ENCODE data around the gene NPPA.
"Not testable (repeated sequence)": the region's sequence is repeated elsewhere in the genome, so short reads cannot be mapped to it uniquely, and the experiment has no call there.

NPPA gene

DNA sequence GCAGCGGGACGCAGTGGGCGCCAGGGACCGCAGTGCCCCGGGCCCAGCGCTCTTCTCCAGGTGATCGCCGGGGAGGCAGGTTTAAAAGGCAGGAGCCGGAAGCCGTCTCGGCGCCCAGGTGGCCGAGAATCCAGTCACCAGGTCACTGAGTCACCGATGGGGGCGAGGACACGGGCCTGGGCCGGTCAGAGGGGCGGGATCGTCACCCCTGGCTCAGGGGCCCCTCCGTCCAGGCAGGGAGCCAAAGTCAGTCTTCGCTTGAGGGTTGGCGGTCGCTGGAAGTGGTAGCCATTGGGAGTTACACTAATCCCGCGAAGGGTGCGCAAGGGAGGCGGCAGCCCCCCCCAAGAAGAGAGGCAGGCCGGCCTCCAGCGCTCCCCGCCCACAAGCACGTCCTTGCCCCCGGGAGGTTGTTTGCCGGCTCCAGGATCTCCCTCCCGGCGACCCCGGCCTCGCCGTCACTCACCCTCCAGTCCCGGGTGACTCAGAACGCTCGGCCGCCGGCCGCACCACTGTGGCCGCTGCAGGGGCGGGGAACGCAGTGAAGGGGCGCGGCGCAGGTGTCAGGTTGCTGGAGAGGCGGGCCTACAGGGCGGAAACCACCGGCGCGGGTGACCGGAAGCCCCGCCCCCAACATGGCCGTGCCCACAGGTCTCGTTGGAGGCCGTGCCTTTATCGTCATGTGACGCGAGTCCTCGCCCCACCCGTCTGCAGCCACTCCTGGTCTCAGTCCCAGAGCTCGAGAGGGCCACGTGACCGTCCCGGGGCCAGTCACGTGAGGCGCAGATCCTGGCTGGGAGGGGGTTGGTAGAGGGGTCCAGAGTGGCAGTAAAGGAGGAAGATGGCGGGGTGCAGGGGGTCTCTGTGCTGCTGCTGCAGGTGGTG, 41.9 kb downstream of the NPPA start, which contains the start of the genes CLCN6 and MTHFR:
Gene CLCN6, plus strand, starts transcription at position 770 of the 885 bp plus-strand sequence. Its CDS starts 72 bp downstream, at position 842.
Gene MTHFR, minus strand, starts transcription at position 543 of the 885 bp plus-strand sequence. CDS start 2,848 bp downstream, outside the sequence.
- DNase-seq = peak; percentile 100

DNA sequence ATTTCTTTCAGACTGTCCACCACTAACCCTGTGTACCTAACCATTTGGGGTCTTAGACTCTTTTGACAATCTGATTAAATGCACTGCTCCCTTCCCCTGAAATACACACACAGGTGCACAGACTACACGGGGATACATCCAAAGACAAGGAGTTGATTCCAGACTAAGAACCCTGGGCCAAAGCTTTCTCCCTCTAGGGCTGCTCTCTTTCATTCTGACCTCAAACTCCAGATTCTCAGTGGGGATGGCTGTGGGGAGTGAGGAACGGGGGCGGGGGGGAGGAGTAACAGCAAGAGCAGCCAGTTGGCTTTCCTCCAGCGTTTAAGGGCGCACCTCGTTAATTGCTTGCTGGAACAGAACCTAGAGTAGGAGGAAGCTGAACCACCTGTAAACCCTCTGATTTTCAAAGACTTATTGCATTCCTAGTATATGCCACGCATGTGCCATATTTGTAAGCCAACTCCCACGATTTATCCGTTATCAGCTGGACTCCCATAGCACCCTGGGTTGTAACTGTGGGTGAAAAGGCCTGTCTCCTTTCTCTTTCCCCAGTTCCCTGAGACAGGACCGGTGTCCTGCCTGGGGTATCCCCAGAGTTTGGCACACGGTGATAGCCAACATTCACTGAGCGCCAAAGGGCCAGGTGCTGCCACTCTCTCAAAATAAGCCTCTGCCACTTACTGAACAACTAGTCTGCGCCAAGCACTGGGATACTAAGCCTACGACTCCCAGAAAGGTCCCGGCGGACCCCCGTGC, 42.7 kb downstream of the NPPA start:
- peak; percentile 46 for DNase-seq

DNA sequence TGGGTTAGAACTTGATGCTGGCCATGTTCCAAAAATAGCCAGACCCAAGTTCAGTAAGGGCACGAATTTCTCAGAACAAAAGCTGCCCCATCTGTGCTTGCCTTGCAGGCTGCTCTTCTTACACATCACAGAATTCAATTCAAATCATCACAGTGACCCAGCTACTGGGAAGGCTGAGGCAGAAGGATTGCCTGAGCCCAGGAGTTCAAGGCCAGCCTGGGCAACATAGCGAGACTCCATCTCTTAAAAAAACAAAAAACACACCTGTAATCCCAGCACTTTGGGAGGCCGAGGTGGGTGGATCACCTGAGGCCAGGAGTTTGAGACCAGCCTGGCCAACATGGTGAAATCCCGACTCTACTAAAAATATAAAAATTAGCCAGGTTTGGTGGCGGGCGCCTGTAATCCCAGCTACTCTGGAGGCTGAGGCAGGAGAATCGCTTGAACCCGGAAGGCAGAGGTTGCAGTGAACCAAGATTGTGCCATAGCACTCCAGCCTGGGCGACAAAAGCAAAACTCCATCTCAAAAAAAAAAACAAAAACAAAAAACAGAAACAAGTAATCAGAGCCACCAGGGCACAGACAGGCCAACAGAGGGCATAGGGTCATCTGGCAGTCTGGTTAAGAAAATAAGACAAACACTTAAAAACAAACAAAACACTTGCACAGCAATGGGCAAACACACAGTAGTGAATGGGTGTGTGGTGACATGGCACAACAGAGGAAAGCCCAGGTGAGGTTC, 43.5 kb downstream of the NPPA start:
- not testable (repeated sequence) for DNase-seq

DNA sequence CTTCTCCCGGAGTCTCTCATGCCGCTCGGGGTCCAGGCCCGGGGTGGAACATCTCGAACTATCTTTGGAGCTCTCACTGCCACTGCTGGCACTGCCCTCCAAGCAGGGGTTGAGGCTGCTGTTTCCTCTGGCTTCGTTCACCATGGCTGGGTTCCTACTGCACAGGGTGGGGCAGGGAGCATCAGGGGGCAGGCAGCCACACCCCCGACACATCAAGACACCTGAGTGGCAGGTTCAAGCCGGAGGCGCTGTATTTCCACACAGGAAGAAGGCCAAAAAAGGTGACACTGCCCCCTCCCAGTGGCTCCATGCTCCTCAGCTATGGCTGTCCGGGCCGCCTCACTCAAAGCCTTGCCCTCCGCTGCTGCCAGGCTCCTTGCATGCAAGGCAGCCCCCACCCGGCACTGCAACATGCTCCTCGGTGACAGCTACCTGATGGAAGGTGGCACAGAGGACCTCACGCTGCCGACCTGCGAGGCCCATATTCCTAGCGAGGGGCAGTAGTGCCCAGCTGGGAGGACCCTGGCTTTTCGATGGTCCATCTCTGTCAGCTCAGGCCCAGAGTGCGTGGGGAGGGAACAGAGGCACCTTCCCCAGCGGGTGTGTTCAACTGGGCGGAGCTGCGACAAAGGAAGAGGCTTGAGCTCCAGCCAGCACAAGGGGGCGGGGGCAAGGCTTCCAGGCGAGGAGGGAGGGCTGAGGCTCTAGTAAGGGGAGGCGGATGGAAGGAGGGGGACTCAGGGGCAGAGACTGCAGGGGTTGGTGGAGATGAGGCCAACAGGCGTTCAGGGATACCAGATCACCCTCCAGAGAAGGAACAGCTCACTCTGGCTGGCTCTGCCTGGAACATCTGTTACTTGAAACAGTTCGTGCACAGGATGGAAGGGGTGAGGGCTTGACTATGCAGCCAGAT, 44.4 kb downstream of the NPPA start:
- peak; percentile 95 for DNase-seq

DNA sequence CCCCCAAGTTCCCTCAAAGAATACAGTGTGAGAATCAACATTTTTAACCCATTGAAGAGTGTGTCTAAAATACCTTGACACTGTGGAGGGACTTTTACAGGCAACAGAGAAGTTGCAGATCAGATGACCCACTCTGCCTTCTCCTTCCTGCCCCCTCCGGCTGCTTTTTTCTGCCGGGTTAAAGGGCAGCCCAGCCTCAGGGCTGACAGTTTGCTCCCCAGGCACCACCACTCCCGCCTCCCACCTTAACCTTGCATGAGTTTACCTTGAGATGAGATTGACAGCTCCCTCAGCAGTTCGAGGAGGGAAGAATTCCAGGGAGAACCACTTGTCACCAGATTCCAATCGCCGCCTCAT, 45.0 kb downstream of the NPPA start:
- DNase-seq = no peak

DNA sequence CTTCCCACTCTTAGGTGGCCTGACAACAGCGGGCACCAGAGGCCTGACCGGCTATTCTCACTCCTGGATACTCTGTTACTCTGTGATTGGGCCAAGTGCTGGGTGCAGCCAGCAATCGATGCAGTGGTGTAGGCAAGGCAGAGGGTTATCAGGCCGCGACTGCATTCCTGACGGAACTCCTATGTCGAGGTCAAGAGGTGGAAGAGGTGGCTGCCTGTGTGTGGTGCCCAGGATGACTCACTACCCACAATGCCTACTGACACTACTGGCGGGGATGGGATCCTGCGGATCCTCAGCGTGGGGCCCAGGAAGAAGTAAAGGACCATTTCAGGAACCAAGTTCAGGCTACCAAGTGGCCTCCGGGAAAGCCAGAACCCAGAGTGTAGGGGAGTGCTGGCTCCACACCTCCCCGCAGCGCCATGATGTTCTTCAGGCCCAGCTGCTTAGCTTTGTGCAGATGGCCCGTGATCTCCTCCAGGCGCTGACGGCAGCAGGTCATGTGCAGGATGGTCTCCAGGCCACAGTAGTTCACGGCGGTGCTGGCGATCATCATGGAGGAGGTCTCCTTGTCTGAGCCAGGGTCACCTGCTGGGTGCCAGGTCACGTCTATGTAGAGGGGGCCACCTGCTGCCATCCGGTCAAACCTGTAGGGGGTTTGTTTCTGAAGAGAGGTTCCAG, 46.7 kb downstream of the NPPA start:
- DNase-seq = no peak

DNA sequence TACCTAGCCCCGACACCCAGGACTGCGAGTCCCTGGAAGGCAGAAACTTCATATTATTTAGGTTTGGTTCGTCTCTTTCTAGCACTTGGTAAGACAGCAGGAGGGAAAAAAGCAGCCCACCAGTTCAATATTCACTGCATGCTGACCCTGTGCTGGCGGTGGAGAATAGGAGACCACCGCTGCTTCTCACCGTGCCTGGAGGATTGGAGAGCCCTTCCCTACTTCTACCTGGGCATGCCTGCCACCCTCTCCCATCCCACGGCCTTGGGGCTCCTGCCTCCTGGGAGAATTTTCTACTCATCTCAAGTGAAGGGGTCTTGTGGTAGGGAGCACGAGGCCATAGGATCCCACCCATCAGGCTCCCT, 47.2 kb downstream of the NPPA start:
- DNase-seq = no peak

DNA sequence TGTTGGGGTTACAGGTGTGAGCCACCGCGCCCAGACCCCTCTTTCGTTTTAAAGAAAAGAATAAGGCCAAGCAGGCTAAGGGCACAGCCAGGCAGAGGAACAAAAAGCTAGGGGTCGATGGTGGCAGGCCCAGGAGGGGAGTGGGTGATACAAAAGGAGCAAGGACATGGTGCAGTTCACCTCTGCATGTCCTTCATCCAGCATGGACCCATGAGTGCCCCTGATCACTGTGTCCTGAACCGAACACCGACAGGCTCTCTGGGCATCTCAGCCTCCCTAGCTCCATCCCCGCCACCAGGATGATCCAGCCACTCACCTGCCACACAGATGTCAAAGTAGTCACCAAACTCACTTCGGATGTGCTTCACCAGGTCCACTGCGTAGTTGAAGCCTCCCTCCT, 47.7 kb downstream of the NPPA start:
- no peak for DNase-seq

DNA sequence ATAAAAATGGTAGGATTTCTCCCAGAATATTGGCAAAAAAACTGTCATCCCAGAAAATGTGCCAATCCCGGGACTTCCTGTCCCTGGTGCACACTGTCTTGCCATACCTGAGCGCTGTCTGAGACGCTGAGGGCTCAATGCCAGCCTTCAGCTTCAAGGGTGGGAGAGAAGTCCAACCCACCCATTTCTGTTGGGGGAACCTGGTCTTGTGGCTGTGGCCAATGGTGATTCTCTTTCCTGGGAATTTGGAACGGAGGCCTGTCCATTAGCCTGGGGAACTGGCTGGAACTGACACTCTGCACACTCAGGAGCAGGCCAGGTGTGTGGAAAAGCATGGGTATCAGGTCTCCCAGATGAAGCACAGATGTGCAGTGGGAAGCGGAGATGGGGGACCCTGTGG, 48.5 kb downstream of the NPPA start:
- no peak for DNase-seq

DNA sequence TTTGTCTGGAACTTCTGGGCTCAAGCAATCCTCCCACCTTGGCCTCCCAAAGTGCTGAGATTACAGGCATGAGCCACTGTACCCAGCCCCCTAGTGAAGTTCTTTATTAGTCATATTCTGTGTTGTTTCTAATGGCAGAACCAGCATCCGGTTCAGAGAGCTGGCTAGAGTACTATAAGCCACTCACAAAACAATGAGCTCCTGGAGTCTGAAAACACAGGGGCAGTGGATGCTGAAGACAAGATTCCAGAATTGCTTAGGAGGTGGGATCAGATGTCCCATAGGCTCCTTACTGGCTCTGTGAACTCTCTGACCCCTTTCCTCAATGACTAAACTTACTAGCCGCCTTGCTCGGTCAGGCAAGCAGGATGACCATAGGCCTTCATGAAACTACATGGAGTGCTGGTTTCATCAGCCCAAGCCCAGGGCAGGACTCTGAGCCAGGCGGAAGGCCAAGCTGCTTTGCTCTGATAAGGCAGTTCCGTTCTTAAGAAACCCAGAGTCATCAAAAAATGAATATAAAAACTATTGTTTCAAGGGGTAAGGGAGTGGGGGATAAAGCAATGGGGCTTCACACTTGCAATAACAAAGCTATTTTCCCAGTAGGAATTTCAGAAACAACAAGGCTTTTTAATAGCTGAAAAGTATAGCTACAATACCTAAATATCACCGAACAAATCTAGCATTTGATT, 49.9 kb downstream of the NPPA start:
- DNase-seq = no peak

DNA sequence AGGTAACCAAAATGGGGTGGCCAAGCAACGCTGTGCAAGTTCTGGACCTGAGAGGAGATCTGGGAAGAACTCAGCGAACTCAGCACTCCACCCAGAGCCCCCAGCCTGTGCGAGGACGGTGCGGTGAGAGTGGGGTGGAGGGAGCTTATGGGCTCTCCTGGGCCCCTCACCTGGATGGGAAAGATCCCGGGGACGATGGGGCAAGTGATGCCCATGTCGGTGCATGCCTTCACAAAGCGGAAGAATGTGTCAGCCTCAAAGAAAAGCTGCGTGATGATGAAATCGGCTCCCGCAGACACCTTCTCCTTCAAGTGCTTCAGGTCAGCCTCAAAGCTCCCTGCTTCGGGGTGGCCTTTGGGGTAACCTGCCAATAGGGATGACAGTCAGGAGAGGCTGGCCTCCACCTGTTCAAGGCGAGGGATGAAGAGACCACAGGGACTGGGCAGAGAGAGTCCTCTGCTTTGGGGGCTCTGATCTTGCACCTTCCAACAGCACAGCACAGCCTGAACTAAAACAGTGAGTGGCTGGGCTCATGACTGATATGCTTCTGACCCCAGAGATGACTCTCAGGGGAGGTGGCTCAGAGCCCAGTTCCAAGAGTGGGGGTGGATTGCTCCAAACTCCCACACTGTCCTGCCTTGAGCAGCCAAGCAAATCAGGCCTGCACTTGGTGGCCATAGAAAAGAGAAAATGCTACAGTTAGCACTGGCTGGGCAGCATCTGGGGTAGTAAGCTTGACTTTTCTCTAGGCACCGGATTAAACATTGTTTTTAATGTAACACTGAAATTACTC, 51.4 kb downstream of the NPPA start:
- DNase-seq = no peak

Measured in right hindlimb (tissue), 1 donor.